GM23338 (cell line): Measurements from ENCODE around the gene TMEM141.

Experiments
- CTCF ChIP-seq, 2 experiments: fragments of 200-600 bp in 1 of 2; sonication (generic) in 1 of 2; conservative IDR thresholded peaks; 2 replicates each; pipeline versions ENCODE4 v1.5.1 to v1.6.1; 2016 to 2017; ENCODE audit warnings: antibody characterized with exemption in 2 of 2, low read depth in 2 of 2, mild to moderate bottlenecking in 2 of 2, moderate library complexity in 1 of 2
- EZH2 ChIP-seq: fragments of 200-600 bp; sonication (generic); IDR thresholded peaks from one replicate; pipeline ENCODE4 v1.8.0; 2017; ENCODE audit warnings: antibody characterized with exemption, mild to moderate bottlenecking, low read depth; ENCODE audit not compliant: unreplicated experiment
- EZH2phosphoT487 ChIP-seq: fragments of 200-600 bp; sonication (generic); IDR thresholded peaks from one replicate; pipeline ENCODE4 v1.8.1; 2018; ENCODE audit warnings: antibody characterized with exemption; ENCODE audit not compliant: unreplicated experiment
- NANOG ChIP-seq: IDR thresholded peaks from 2 replicates; pipeline ENCODE4 v1.6.1; 2016; ENCODE audit warnings: antibody characterized with exemption, borderline replicate concordance
- POLR2AphosphoS5 ChIP-seq: IDR thresholded peaks from 2 replicates; pipeline ENCODE4 v1.6.1; 2016; ENCODE audit warnings: antibody characterized with exemption, low read depth
- REST ChIP-seq: IDR thresholded peaks from one replicate; pipeline ENCODE4 v1.6.1; 2018; ENCODE audit warnings: antibody characterized with exemption; ENCODE audit not compliant: unreplicated experiment
- ZNF331 ChIP-seq: fragments of 250-450 bp; sonication (Bioruptor Pico); IDR thresholded peaks from 2 replicates; pipeline ENCODE4 v1.5.0; 2020; ENCODE audit warnings: low read depth, mild to moderate bottlenecking, moderate library complexity

- TF ChIP-seq CTCF (conservative IDR thresholded peaks at IDR 0.05; ENCODE audit: low read depth in 2 of 2) (no peak), POLR2AphosphoS5 (no peak), EZH2phosphoT487 (no peak), REST (no peak), EZH2 (no peak), ZNF331 (CRISPR knock-in tag) (no peak), NANOG (no peak)
These were observed 24.3 kb downstream of the TMEM141 start for GRCh38 chr9:136815422-136815782.
